Natural killer cell (primary cell): ENCODE data around the gene FAM9C. TPM values are rescaled to one million over a fixed set of nuclear protein-coding genes. Genes with fewer than 3 reads are reported as not detected.

Source experiments
- ATAC-seq, 3 donors: fragments of 150-1000 bp in 2 of 3; fragments of 200-7000 bp in 1 of 3; cut with Tn5 transposase; 1 replicate in 1 of 3; 2 replicates in 2 of 3; pipeline ENCODE4 v1.10.0; 2021; ENCODE audit warnings: mild to moderate bottlenecking in 2 of 3, moderate library complexity in 2 of 3
- DNase-seq, 2 donors: peaks; one replicate each; pipeline versions ENCODE4 v3.0.0 to v3.0.0-alpha.2; 2013 to 2021; ENCODE audit warnings: mixed read lengths in 1 of 2
- H3K27ac ChIP-seq: one replicate; pipeline ENCODE4 v1.5.1; 2013; ENCODE audit warnings: mild to moderate bottlenecking, low read length
- H3K27me3 ChIP-seq: one replicate; pipeline ENCODE4 v1.6.1; 2013; ENCODE audit warnings: low read length; ENCODE audit not compliant: control insufficient read depth, insufficient read depth
- H3K36me3 ChIP-seq: one replicate; pipeline ENCODE4 v1.6.1; 2013; ENCODE audit warnings: low read length; ENCODE audit not compliant: control insufficient read depth, insufficient read depth
- H3K4me1 ChIP-seq: one replicate; pipeline ENCODE4 v1.6.1; 2013; ENCODE audit warnings: low read length; ENCODE audit not compliant: control insufficient read depth, insufficient read depth
- H3K4me3 ChIP-seq: one replicate; pipeline ENCODE4 v1.5.1; 2013; ENCODE audit warnings: low read length
- H3K9me3 ChIP-seq: one replicate; pipeline ENCODE4 v1.6.1; 2013; ENCODE audit warnings: low read length; ENCODE audit not compliant: control insufficient read depth, insufficient read depth
- H3K27ac Mint-ChIP-seq, 2 donors: one replicate each; pipeline ENCODE4 v1.8.0; 2022; ENCODE audit warnings: mild to moderate bottlenecking in 2 of 2, mixed read lengths in 2 of 2, moderate library complexity in 1 of 2
- H3K27me3 Mint-ChIP-seq, 2 donors: one replicate each; pipeline ENCODE4 v1.8.0; 2022; ENCODE audit warnings: low read depth in 2 of 2, mixed read lengths in 2 of 2
- H3K36me3 Mint-ChIP-seq: one replicate; pipeline ENCODE4 v1.8.0; 2022; ENCODE audit warnings: mixed read lengths
- H3K4me1 Mint-ChIP-seq, 2 donors: one replicate each; pipeline ENCODE4 v1.8.0; 2022; ENCODE audit warnings: mixed read lengths in 2 of 2
- H3K4me3 Mint-ChIP-seq: one replicate; pipeline ENCODE4 v1.8.0; 2022; ENCODE audit warnings: mild to moderate bottlenecking, moderate library complexity, mixed read lengths
- H3K9me3 Mint-ChIP-seq, 2 donors: one replicate each; pipeline ENCODE4 v1.8.0; 2022; ENCODE audit warnings: mixed read lengths in 2 of 2
- CTCF ChIP-seq: fragments of 200-600 bp; IDR thresholded peaks from one replicate; pipeline ENCODE4 v1.8.0; 2022; ENCODE audit warnings: antibody characterized with exemption
- WGBS: methylation state at CpG from one replicate; pipeline ENCODE4 v1.1.7; 2013; ENCODE audit warnings: missing lambda C conversion rate; ENCODE audit not compliant: insufficient coverage; 5-methylcytosine and 5-hydroxymethylcytosine counted together
- intact Hi-C: fragments of 100-400 bp; cut with micrococcal nuclease; formaldehyde crosslinking; loops from one replicate; pipeline ENCODE4 v1.14.2; 2022
- total RNA-seq, 4 donors: library from RNA; stranded (reverse); fragments of 120-200 nt in 1 of 4; gene quantifications; one replicate each; pipeline versions ENCODE4 v1.2.3 to v1.2.4, GENCODE V29; 2013 to 2022

Gene FAM9C
- total RNA-seq, 3 donors from 2014 or later (not counting 1 experiment from before 2014, with no cell fraction given) = not detected

- ATAC-seq (peak in 1 of 3 donors; percentile 17), DNase-seq (peak in 1 of 2 donors; percentile 38)
- Histone ChIP-seq H3K4me3 (no peak overlapping the region), H3K9me3 (no peaks in the 10 kb centered on the region), H3K4me1 (peaks cover 36% of the 10 kb centered on the region), H3K27ac (peak overlapping the region; percentile 35), H3K36me3 (no peaks in the 10 kb centered on the region), H3K27me3 (no peaks in the 10 kb centered on the region)
- Mint-ChIP-seq H3K36me3 (no peaks in the 10 kb centered on the region), H3K4me1 (peaks cover 33 to 41% of the 10 kb centered on the region in 2 donors), H3K9me3 (no peaks in the 10 kb centered on the region), H3K27ac (peak overlapping the region in 1 of 2 donors; percentile 24), H3K27me3 (peaks cover 0 to 32% of the 10 kb centered on the region in 2 donors), H3K4me3 (no peak overlapping the region)
- no peak for TF ChIP-seq CTCF
- 13% methylated on average over 2 of the region's 2 CpGs for WGBS
- intact Hi-C loops = no loop called here
Observed at GRCh38 chrX:13077168-13077567, 32.7 kb upstream of the FAM9C start.

- Histone ChIP-seq H3K4me1 (peaks cover 32% of the 10 kb centered on the region), H3K27me3 (no peaks in the 10 kb centered on the region), H3K27ac (no peak overlapping the region), H3K4me3 (no peak overlapping the region), H3K9me3 (no peaks in the 10 kb centered on the region), H3K36me3 (no peaks in the 10 kb centered on the region)
- Mint-ChIP-seq H3K9me3 (no peaks in the 10 kb centered on the region), H3K4me1 (peaks cover 25 to 33% of the 10 kb centered on the region in 2 donors), H3K27me3 (peaks cover 0 to 30% of the 10 kb centered on the region in 2 donors), H3K36me3 (no peaks in the 10 kb centered on the region), H3K27ac (no peak overlapping the region), H3K4me3 (no peak overlapping the region)
- ATAC-seq (no peak), DNase-seq (no peak)
- 100% methylated on average over 1 of the region's 4 CpGs for WGBS
- TF ChIP-seq CTCF = no peak
- intact Hi-C loops = no loop called here
Observed at GRCh38 chrX:13076176-13076961, 31.9 kb upstream of the FAM9C start.

GRCh38 chrX:13074297-13075262, 30.2 kb upstream of the FAM9C start:
- no peak for TF ChIP-seq CTCF
- intact Hi-C loops = no loop called here
- Histone ChIP-seq H3K9me3 (peaks cover 4% of the 10 kb centered on the region), H3K27me3 (no peaks in the 10 kb centered on the region), H3K36me3 (no peaks in the 10 kb centered on the region), H3K4me1 (peaks cover 23% of the 10 kb centered on the region), H3K4me3 (no peak overlapping the region), H3K27ac (peak overlapping the region; percentile 72)
- peak in 2 of 3 donors; percentile 50 to 63 for ATAC-seq
- Mint-ChIP-seq H3K4me1 (peaks cover 17 to 20% of the 10 kb centered on the region in 2 donors), H3K27me3 (peaks cover 0 to 22% of the 10 kb centered on the region in 2 donors), H3K36me3 (no peaks in the 10 kb centered on the region), H3K9me3 (no peaks in the 10 kb centered on the region), H3K27ac (peak overlapping the region in 1 of 2 donors; percentile 75), H3K4me3 (no peak overlapping the region)
- WGBS = 32% methylated on average over 6 of the region's 9 CpGs
- peak in 1 of 2 donors; percentile 64 for DNase-seq
